Superior temporal gyrus (tissue), 1 donor: ENCODE measurements around the gene SOBP.
"Not testable (repeated sequence)": the region's sequence is repeated elsewhere in the genome, so short reads cannot be mapped to it uniquely, and the experiment has no call there.

Experiments
- DNase-seq: peaks from one replicate; pipeline ENCODE4 v3.0.0-alpha.2; 2016; ENCODE audit errors: extremely low spot score

Gene SOBP

GRCh38 chr6:107489636-107490565 lies at the start of gene SOBP:
Gene SOBP (plus strand): TSS chr6:107490117. CDS start chr6:107490617, 500 bp downstream.
- peak; percentile 68 for DNase-seq

DNA sequence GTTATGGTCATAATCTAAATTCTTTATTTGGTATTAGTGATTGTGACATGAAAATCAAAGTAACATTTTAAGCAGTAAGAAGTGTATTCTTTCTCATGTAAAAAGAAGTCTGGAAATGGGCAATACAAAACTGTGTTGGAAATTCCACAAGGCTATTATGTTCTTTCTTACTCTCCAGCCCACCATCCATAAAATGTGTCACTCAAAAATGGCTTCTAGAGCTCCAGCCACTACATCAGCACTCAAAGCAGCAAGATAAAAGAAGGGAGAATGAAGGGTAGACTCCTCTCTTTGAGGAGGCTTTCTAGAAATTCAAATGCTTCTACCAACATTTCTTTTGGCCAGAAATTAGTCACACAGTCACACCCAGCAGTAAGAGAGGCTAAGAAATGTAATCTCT lies 49.0 kb upstream of the SOBP start:
- DNase-seq, result no peak

GRCh38 chr6:107441682-107442081 lies 48.2 kb upstream of the SOBP start:
- DNase-seq, result no peak

- DNase-seq, result no peak
These were observed 46.8 kb upstream of the SOBP start for GRCh38 chr6:107442938-107443607.

DNA sequence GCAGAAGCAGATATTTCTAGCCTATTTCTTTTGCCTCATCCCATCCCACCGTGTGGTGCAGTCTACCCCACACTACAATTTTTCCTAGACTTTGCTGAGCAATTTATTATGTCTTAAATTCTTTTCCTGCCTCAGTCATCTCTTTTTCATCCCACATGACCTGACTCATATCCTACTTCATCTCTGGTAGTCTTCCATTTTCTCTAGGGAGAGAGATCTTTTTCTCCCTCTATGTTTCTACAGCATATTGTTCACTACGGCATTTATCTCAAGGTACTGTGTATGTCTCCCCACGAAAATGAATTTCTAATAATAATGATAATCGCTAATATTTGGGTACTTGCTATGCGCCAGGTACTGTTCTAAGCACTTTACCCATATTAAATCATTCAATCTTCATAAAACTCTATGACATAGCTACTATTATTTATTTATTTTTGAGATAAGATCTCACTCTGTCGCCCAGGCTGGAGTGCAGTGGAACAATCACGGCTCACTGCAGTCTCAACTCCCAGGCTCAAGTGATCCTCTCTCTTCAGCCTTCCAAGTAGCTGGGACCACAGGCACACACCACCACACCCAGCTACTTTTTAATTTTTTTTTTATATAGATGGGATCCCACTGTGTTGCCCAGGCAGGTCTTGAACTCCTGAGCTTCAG lies 46.2 kb upstream of the SOBP start:
- DNase-seq, result no peak

DNA sequence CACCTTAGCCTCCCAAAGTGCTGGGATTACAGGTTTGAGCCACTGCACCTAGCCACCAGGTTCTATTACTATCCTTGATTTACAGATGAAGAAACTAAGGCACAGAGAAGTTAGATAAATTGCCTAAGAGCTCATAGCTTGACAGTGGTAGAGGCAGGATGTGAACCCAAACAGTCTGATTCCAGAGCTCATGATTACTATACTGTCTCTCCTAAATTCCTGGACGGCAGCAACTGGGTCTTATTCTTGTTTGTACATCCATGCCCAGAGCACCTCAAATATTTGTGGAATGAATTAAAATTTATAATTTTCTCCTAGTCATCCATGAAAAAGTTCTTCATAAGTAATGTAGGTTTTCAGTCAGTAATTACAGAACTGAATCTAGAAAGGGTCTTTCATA lies 45.6 kb upstream of the SOBP start:
- DNase-seq, result no peak

DNA sequence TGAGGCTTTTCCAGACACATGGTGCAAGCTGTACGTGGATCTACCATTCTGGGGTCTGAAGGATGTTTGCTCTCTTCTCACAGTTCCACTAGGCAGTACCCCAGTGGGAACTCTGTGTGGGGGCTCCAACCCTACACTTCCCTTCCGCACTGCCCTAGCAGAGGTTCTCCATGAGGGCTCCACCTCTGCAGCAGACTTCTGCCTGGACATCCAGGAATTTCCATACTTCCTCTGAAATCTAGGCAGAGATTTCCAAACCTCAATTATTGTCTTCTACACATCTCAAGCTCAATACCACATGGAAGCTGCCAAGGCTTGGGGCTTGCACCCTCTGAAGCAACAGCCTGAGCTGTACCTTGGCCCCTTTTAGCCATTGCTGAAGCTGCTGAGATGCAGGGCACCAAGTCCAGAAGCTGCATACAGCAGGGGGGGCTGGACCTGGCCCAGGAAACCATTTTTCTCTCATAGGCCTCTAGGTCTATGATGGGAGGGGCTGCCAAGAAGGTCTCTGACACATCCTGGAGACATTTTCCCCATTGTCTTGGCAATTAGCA lies 42.2 kb upstream of the SOBP start:
- DNase-seq, result no peak

- DNase-seq, result no peak
These were observed 41.1 kb upstream of the SOBP start for GRCh38 chr6:107448776-107449175.

DNA sequence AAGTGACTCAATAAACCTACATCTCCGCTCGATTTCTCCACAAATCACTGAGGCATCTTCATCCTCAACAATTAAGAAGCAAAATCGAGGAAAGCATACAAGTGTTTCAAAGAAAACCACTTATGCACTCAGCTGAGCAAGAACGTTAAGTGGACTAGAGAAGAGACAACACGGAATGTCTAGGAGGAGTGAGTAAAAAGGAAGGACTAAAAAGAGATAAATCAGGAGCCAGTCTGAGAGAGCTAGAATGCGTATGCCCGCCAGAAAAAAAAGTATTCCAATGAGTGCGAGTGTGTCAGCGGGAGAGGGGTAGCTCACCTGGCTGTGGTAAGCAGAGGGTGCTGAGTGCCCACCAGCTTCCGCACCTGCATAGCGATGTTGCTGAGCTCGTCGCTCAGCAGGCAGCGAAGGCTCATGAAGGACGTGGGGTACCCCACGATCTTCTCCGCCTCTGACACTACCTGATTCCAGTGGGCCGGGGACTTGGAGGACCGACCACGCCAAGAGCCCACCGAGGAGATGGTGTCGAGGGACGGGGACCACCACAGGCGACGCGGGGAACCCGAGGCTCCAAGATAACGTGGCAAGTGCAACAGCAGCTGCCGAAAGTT lies 31.1 kb upstream of the SOBP start:
- DNase-seq, result peak; percentile 31

DNA sequence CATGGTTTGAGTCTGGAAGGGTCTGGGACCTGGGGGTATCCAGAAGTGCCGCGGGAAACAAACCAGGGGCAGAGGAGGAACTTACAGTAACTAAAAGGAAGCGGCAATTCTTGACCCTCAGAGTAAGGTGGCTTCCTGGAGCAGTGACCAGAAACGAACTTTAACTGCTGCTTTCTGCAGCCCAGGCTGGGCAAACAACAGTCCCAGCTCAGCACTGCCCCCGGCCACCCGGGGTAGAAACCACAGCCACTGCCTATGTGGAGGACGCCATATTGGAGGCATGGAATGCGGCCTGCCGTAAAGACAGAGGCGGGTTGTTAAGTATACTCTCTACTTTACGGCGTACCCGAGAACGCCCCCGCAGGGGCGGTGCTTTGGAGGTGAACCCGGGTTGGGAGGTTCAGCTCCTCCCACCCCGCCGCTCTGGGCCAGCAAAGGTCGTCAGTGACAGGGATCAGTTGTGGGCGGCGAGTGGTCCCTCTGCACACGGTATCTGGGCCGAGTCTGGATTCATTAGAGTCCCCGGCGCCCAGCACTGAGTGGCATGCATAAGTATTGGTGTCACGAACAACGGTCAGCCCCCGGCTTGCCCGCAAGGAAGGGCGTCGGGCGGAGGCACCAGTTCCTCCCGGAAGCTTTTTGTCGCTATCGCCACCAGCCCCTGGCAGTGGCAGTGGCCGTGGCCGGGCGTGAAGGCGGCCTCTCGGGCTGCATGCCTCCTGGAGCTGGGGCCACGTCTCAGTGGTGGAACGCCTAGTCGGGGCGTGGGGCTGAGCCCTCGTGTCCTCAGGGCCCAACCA lies 30.4 kb upstream of the SOBP start, which contains the start of gene PDSS2:
Gene PDSS2, minus strand, starts transcription at position 282 of the 800 bp plus-strand sequence. Its CDS starts 279 bp downstream, at position 3.
- DNase-seq, result peak; percentile 99

DNA sequence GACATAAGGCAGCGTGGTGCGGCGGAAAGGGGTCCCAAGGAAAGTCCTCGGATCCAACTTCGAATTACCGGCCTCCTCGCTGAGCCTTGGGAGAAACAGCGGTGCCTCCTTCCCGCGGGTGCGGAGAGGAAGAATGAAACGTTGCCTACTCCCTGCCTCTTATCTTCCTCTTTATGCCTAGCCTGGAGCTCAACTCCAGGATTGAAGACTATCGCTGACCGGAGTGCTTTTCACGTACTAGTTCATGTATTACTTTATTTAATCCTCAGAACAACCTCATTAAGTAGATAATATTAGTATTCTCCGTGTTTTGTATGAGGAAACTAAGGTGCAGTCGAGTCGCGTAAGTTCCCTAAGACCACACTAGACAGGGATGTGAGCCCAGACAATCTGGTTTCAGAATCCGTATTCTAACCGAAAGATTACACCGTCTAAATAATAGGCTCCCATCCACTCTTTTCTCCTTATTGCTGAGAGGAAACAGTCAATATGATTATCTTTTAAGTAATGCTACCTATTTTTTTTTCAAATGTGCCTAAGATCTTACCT lies 29.8 kb upstream of the SOBP start:
- DNase-seq, result peak; percentile 61

- DNase-seq, result no peak
These were observed 23.9 kb upstream of the SOBP start for GRCh38 chr6:107466062-107466461.

DNA sequence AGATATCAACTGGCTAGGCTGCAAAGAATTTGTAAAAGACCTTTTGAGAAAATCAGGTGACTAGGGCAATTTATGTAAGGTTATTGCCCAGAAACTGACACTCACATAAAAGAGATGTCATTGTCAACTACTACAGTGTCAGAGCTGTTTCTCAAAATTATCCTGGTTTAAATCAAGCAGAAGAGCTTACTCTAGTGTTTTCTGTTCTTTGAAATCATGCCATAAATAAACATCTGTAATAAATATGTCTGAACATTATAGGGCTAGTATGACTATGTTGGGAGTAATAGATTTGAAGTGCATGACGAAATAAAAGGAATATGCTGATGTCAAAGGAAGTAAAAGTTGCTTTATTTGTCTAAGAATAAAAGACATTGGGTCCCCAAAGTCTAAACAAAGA lies 19.6 kb upstream of the SOBP start:
- DNase-seq, result no peak

- no peak for DNase-seq
These were observed 16.3 kb upstream of the SOBP start for GRCh38 chr6:107473660-107474059.

DNA sequence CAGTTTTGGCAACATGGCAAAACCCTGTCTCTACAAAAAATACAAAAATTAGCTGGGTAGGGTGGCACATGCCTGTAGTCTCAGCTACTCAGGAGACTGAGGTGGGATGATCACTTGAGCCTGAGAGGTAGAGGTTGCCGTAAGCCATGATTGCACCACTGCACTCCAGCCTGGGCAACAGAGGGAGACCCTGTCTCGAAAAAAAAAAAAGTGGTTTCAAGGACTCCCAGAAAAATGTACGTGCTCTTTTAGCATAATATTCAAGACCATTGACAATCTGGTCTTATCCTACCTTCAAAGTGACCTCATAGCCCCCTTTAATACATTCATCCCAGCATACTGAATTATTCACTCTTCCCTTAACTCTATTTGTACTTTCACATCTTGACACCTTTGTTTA lies 14.6 kb upstream of the SOBP start:
- not testable (repeated sequence) for DNase-seq

GRCh38 chr6:107475826-107476225 lies 14.1 kb upstream of the SOBP start:
- DNase-seq, result not testable (repeated sequence)

GRCh38 chr6:107479089-107479690 lies 10.7 kb upstream of the SOBP start:
- DNase-seq, result no peak

- DNase-seq, result no peak
These were observed 4.8 kb upstream of the SOBP start for GRCh38 chr6:107485157-107485556.

- peak; percentile 54 for DNase-seq
These were observed 1.6 kb upstream of the SOBP start for GRCh38 chr6:107488174-107488874.
